WTC11 (cell line): Measurements from ENCODE around the gene SMIM1. TPM values are rescaled to one million over a fixed set of nuclear protein-coding genes. Genes with fewer than 3 reads are reported as not detected.

Experiments used
- ATAC-seq: fragments of 200-7000 bp; cut with Tn5 transposase; 2 replicates; pipeline ENCODE4 v1.10.0; 2021; ENCODE audit warnings: mild to moderate bottlenecking, moderate library complexity
- CTCF ChIA-PET: fragments of 300-600 bp; sonication (Branson Sonifier 250); formaldehyde crosslinking; loops from one replicate; lab custom pipeline; 2021; ENCODE audit warnings: antibody characterized with exemption; lab: Charles Lee
- POLR2A ChIA-PET: fragments of 350-600 bp; sonication (Branson Sonifier 250); formaldehyde crosslinking; loops from one replicate; lab custom pipeline; 2021; ENCODE audit warnings: antibody characterized with exemption; lab: Charles Lee
- DNase-seq: peaks from one replicate; pipeline ENCODE4 v3.0.0; 2021; ENCODE audit warnings: low spot score
- H3K27ac Mint-ChIP-seq: 2 replicates; pipeline ENCODE4 v1.8.0; 2021; ENCODE audit warnings: mixed read lengths
- H3K27me3 Mint-ChIP-seq: 2 replicates; pipeline ENCODE4 v1.8.0; 2021; ENCODE audit warnings: low read depth, mild to moderate bottlenecking, moderate library complexity, mixed read lengths
- H3K36me3 Mint-ChIP-seq: 2 replicates; pipeline ENCODE4 v1.8.0; 2021; ENCODE audit warnings: mixed read lengths
- H3K4me1 Mint-ChIP-seq: 2 replicates; pipeline ENCODE4 v1.8.0; 2022; ENCODE audit warnings: mixed read lengths
- H3K4me3 Mint-ChIP-seq: 2 replicates; pipeline ENCODE4 v1.8.0; 2021; ENCODE audit warnings: mild to moderate bottlenecking, moderate library complexity, mixed read lengths
- H3K9me3 Mint-ChIP-seq: 2 replicates; pipeline ENCODE4 v1.8.0; 2021; ENCODE audit warnings: mixed read lengths
- ATF2 ChIP-seq: sonication (generic); formaldehyde crosslinking; IDR thresholded peaks from 2 replicates; pipeline ENCODE4 v1.8.1; 2022; ENCODE audit warnings: low read depth, missing genetic modification reagents, borderline replicate concordance
- CREM ChIP-seq: sonication (generic); formaldehyde crosslinking; IDR thresholded peaks from 2 replicates; pipeline ENCODE4 v1.8.1; 2022; ENCODE audit warnings: mild to moderate bottlenecking, missing genetic modification reagents, moderate library complexity
- ERG ChIP-seq: fragments of 250-450 bp; sonication (Bioruptor Pico); IDR thresholded peaks from 2 replicates; pipeline ENCODE4 v1.8.0; 2021; ENCODE audit warnings: mild to moderate bottlenecking
- GRHL2 ChIP-seq: fragments of 250-450 bp; sonication (Bioruptor Pico); IDR thresholded peaks from 2 replicates; pipeline ENCODE4 v1.8.0; 2022; ENCODE audit warnings: mild to moderate bottlenecking, moderate library complexity; ENCODE audit not compliant: insufficient replicate concordance, severe bottlenecking
- HMGXB4 ChIP-seq: sonication (generic); formaldehyde crosslinking; IDR thresholded peaks from 2 replicates; pipeline ENCODE4 v1.8.1; 2023; ENCODE audit warnings: mild to moderate bottlenecking, moderate library complexity, missing genetic modification reagents
- MYBL2 ChIP-seq: sonication (generic); formaldehyde crosslinking; IDR thresholded peaks from 2 replicates; pipeline ENCODE4 v1.8.1; 2023; ENCODE audit warnings: mild to moderate bottlenecking, moderate library complexity, missing genetic modification reagents
- NFATC4 ChIP-seq: fragments of 250-450 bp; sonication (Bioruptor Pico); IDR thresholded peaks from 2 replicates; pipeline ENCODE4 v1.9.0; 2021; ENCODE audit warnings: mild to moderate bottlenecking
- NFE2L1 ChIP-seq: sonication (generic); formaldehyde crosslinking; IDR thresholded peaks from 2 replicates; pipeline ENCODE4 v1.8.1; 2023; ENCODE audit warnings: missing genetic modification reagents
- PRDM15 ChIP-seq: sonication (generic); formaldehyde crosslinking; IDR thresholded peaks from 2 replicates; pipeline ENCODE4 v1.8.0; 2022; ENCODE audit warnings: missing genetic modification reagents
- RORB ChIP-seq: fragments of 250-450 bp; sonication (Bioruptor Pico); IDR thresholded peaks from 2 replicates; pipeline ENCODE4 v1.9.0; 2021; ENCODE audit warnings: mild to moderate bottlenecking
- SP1 ChIP-seq: sonication (generic); formaldehyde crosslinking; conservative IDR thresholded peaks from 2 replicates; pipeline ENCODE4 v1.8.1; 2022; ENCODE audit warnings: missing genetic modification reagents
- ZBTB21 ChIP-seq: sonication (generic); formaldehyde crosslinking; IDR thresholded peaks from 2 replicates; pipeline ENCODE4 v1.8.1; 2023; ENCODE audit warnings: mild to moderate bottlenecking, missing genetic modification reagents, borderline replicate concordance
- ZNF219 ChIP-seq: sonication (generic); formaldehyde crosslinking; IDR thresholded peaks from 2 replicates; pipeline ENCODE4 v1.8.0; 2023; ENCODE audit warnings: missing genetic modification reagents, mild to moderate bottlenecking, borderline replicate concordance
- ZNF425 ChIP-seq: fragments of 250-450 bp; sonication (Bioruptor Pico); conservative IDR thresholded peaks from 2 replicates; pipeline ENCODE4 v1.9.0; 2021; ENCODE audit warnings: mild to moderate bottlenecking
- ZNF512 ChIP-seq: sonication (generic); formaldehyde crosslinking; IDR thresholded peaks from 2 replicates; pipeline ENCODE4 v1.8.1; 2022; ENCODE audit warnings: missing genetic modification reagents, borderline replicate concordance
- total RNA-seq: library from RNA; stranded (reverse); gene quantifications from 3 replicates; pipeline ENCODE4 v1.2.3, GENCODE V29; 2021
- TF ChIP-seq, protein P1 (sequence below): sonication (generic); formaldehyde crosslinking; IDR thresholded peaks from 2 replicates; pipeline ENCODE4 v1.8.1; 2023; ENCODE audit warnings: mild to moderate bottlenecking, missing genetic modification reagents

Gene SMIM1
- total RNA-seq, 1 experiment from 2014 or later, result 10.2 TPM

DNA sequence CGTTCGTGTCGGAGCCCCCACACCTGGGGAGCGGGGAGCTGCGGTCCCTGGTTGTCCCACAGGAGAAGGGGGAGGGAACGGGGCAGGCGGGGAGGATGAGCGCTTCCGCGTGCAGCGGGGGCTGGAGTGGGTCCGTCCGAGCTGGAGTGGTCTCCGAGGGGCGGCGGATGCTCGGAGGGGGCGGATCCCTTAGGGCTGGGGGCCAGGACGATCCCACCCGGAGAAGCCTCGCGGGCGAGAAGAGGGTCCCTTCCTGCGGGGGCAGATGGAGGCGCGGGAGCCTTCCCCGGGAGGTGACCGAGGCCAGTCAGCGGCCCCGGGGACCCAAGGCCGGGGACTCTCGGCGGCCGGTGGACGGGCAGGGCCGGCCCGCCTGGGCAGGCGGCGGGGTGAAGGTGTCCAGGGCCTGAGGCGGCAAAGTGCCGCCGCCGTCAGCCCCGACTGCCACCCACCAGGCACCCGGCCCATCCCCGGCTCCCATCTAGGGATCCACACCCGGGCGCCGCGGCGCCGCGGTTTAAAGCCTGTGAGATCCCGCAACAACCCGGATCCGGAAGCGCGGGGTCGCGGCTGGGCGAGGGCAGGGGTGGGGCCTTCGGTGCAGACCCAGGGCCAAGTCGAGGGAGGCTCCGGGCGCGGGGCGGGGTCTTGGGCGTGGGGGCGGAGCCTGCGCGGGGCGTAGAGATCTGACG, 25.6 kb upstream of the SMIM1 start (continued):
- TF ChIP-seq ZNF425, result no peak
- TF ChIP-seq HMGXB4, result peak; percentile 20; the same call in 1 of the 2 replicates
- no peak for TF ChIP-seq RORB (CRISPR knock-in tag)
- peak; percentile 59 for TF ChIP-seq SP1 (CRISPR knock-in tag)

- H3K9me3 Mint-ChIP-seq, result no peaks in the 10 kb centered on the region
- CTCF ChIA-PET, result no interaction called here
- H3K4me1 Mint-ChIP-seq, result peaks cover 30% of the 10 kb centered on the region
These were observed 25.1 kb upstream of the SMIM1 start for GRCh38 chr1:3747522-3747848.

DNA sequence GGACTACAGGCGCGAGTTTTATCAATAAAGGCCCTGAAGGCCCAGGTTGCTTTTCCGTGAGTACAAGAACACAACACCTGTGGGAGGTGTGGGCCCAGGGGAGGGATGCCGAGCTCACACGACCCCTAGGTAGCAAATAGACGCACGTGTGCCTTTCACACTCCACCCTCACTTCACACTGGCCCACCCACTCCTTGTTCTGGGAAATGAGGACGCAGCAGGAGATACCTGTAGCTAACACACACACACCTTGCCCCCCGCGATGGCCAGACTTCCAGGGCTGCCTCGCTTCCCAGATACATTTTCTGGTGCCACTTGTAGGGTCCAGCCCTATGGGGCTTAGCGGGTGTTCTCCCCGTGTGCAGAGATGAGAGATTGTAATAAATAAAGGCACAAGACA, 24.6 kb upstream of the SMIM1 start:
- Mint-ChIP-seq H3K27me3 (peaks cover 12% of the 10 kb centered on the region), H3K36me3 (peaks cover 9% of the 10 kb centered on the region; the same call in 1 of the 2 replicates), H3K4me3 (peak overlapping the region; percentile 38), H3K4me1 (peaks cover 30% of the 10 kb centered on the region), H3K9me3 (no peaks in the 10 kb centered on the region), H3K27ac (no peak overlapping the region)
- ATAC-seq, result no peak
- no peak for DNase-seq
- POLR2A ChIA-PET, result no interaction called here
- CTCF ChIA-PET, result no interaction called here
- TF ChIP-seq CREM (CRISPR knock-in tag) (no peak), ATF2 (CRISPR knock-in tag) (no peak), PRDM15 (no peak), MYBL2 (CRISPR knock-in tag) (no peak), GRHL2 (no peak), NFE2L1 (no peak)

More at GRCh38 chr1:3747522-3747848, 25.1 kb upstream of the SMIM1 start:
- POLR2A ChIA-PET, result no interaction called here
- no peak for ATAC-seq
- H3K4me3 Mint-ChIP-seq, result peak overlapping the region; percentile 42
- DNase-seq, result no peak
- H3K36me3 Mint-ChIP-seq, result peaks cover 13% of the 10 kb centered on the region; the same call in 1 of the 2 replicates
- H3K27me3 Mint-ChIP-seq, result peaks cover 12% of the 10 kb centered on the region
- TF ChIP-seq, protein P1, sequence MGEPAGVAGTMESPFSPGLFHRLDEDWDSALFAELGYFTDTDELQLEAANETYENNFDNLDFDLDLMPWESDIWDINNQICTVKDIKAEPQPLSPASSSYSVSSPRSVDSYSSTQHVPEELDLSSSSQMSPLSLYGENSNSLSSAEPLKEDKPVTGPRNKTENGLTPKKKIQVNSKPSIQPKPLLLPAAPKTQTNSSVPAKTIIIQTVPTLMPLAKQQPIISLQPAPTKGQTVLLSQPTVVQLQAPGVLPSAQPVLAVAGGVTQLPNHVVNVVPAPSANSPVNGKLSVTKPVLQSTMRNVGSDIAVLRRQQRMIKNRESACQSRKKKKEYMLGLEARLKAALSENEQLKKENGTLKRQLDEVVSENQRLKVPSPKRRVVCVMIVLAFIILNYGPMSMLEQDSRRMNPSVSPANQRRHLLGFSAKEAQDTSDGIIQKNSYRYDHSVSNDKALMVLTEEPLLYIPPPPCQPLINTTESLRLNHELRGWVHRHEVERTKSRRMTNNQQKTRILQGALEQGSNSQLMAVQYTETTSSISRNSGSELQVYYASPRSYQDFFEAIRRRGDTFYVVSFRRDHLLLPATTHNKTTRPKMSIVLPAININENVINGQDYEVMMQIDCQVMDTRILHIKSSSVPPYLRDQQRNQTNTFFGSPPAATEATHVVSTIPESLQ, result no peak
- TF ChIP-seq ZBTB21 (CRISPR knock-in tag), result no peak
- no peak for TF ChIP-seq ZNF219 (CRISPR knock-in tag)
- TF ChIP-seq ERG (CRISPR knock-in tag), result no peak
- no peak for TF ChIP-seq NFATC4 (CRISPR knock-in tag)
- TF ChIP-seq ZNF512 (CRISPR knock-in tag), result no peak
- no peak for TF ChIP-seq NFE2L1
- TF ChIP-seq, all 79 proteins: peak for 0
- H3K27ac Mint-ChIP-seq, result no peak overlapping the region
